ENCODE results near the gene LDLRAP1. TPM values are rescaled to one million over a fixed set of nuclear protein-coding genes. Genes with fewer than 3 reads are reported as not detected.
A peak's percentile ranks its signal among the peaks of the same experiment; 100 is the strongest.

The LDLRAP1 gene
- total RNA-seq, 1 experiment from 2014 or later, result 26.0 TPM

DNA sequence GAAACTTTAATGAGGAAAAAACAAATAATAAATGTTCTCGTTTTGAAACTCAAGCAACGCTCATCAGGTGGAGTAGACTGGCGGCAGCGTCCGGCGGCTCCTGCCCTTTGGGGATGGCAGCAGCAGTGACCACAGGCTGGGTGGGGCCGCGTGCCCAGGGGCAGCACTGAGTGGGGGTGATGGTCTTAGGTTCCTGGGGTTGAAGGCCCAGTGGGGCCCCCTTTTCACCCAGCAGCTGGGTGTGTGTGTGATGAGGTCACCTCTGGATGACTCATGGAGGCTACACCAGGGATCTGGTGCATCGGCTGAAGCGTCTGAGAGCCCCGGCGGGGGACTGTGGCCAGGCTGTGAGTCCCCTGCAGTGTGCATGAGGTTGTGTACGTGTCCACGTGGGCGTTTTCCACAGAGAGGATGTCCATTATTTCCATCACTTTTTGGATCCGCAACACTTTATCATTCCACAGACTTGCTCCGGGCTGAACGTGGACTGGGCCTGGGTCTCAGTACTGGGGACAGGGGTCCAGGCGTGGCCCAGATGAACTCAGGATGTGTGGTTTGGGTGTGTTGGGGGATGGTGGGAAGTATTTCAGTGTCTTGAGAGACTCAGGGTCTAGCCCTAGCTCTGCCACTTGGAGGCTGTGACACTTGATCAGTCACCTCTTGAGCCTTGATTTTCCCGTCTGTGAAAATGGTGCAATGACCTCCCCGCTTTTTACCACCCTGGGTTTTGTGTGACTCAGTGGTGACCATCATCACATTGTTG lies 25.6 kb downstream of the LDLRAP1 start:
- Histone ChIP-seq H4K20me1 (ENCODE audit: insufficient read depth) (no peaks in the 10 kb centered on the region), H3K4me2 (ENCODE audit: low read length) (peak overlapping the region; percentile 94), H3K9me2 (ENCODE audit: insufficient read depth) (no peaks in the 10 kb centered on the region), H3K79me2 (ENCODE audit: insufficient read depth, low read length) (no peaks in the 10 kb centered on the region), H2AFZ (ENCODE audit: low read depth, low read length, poor library complexity, severe bottlenecking) (peak overlapping the region; percentile 49), H3K4me3 (replicated peaks in 1 of 2; ENCODE audit: low read depth in 1 of 2, low read length in 2 of 2) (peak overlapping the region; percentile 28 to 52), H3K9ac (ENCODE audit: low read length) (peak overlapping the region; percentile 69), H3K36me3 (ENCODE audit: control insufficient read depth in 1 of 2, insufficient read depth in 2 of 2, low read length in 2 of 2) (peaks cover 0 to 5% of the 10 kb centered on the region in 2 experiments; a peak in 1 of 4 replicates), H3K27ac (ENCODE audit: low read depth, low read length) (peak overlapping the region; percentile 96), H3K9me3 (ENCODE audit: control insufficient read depth in 1 of 2, insufficient read depth in 1 of 2, low read depth in 1 of 2, low read length in 2 of 2) (no peaks in the 10 kb centered on the region), H3K4me1 (ENCODE audit: control insufficient read depth in 1 of 2, insufficient read depth in 2 of 2, low read length in 2 of 2) (peaks cover 33 to 52% of the 10 kb centered on the region in 2 experiments), H3K27me3 (ENCODE audit: insufficient read depth, low read length) (no peaks in the 10 kb centered on the region)
- ChIA-PET CTCF (no interaction called here), POLR2A (interaction anchor here (0.6 kb wide), 1 partner anchor 30 kb away, joined by 5 read pairs; no protein-coding TSS in a partner anchor), RAD21 (ENCODE audit: low non-redundant PET in 1 of 2, low total read pairs in 2 of 2, uncharacterized antibody in 2 of 2, unreplicated experiment in 2 of 2) (interaction anchor here in 1 of 2 experiments (1.3 kb wide), 1 partner anchor 124 kb away, joined by 3 read pairs; no protein-coding TSS in a partner anchor)
- DNase-seq (ENCODE audit: low read depth, low spot score) (peak; percentile 70), ATAC-seq (peak; percentile 76)
- BruUV-seq (replicated peaks), result TSS peak; percentile 30
- intact Hi-C loops (cut with micrococcal nuclease), result loop anchor here (2.0 kb wide), 2 partner anchors 20 to 40 kb away; no protein-coding TSS in a partner anchor
- TF ChIP-seq SP1 (IDR thresholded peaks at IDR 0.05; ENCODE audit: low read depth) (no peak), POLR2AphosphoS5 (IDR thresholded peaks at IDR 0.05; ENCODE audit: low read depth, low read length) (peak; percentile 11; the same call in 1 of the 2 replicates)

DNA sequence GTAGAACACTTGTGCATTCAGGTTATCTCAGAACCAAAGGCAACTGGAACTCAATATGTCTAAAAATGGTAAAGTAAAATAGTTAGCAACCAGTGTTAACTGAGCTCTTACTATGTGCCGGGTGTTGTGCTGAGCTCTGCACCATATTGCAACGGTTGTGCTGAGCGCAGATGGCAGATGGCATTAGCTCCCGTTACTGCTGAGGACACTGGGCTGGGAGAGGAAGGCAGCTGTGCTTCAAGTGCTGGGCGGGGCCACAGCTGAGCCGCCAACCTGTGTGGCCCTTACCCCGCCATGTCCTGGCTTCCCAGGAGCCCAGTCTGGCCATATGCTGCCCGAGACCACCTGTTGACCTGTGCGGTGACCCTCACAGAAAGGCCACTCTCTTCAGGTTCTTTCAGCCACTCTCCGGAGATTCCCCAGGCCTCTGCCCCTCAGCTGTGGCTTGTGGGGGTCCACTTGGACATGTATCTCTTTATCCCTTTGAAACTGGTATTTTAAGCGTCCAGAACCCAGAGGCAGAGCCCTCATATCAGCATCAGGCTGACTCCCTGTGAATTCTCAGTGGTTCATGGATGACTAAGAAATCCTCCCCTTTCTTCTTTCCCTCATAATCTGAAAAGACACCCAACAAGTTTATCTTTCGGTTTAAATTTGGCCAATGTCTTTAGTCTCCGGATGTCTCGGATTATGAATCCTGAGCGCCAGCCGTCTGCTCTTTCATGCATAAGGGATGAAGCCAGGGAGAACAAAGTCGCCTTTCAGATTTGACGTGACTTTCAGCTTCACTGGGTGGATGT lies 26.4 kb downstream of the LDLRAP1 start:
- intact Hi-C loops (cut with micrococcal nuclease), result loop anchor here (2.0 kb wide), 2 partner anchors 21 to 39 kb away; no protein-coding TSS in a partner anchor
- peak overlapping the region in 1 of 2 experiments; percentile 52; a peak in 1 of 4 replicates for H3K4me3 ChIP-seq (replicated peaks in 1 of 2; ENCODE audit: low read depth in 1 of 2, low read length in 2 of 2)
- no peaks in the 10 kb centered on the region for H3K36me3 ChIP-seq (ENCODE audit: control insufficient read depth in 1 of 2, insufficient read depth in 2 of 2, low read length in 2 of 2)
- no TSS peak for BruUV-seq (replicated peaks)
- TF ChIP-seq YY1 (IDR thresholded peaks at IDR 0.05; ENCODE audit: extremely low read depth, insufficient replicate concordance, low read depth, low read length), result no peak
- TF ChIP-seq, protein P1, sequence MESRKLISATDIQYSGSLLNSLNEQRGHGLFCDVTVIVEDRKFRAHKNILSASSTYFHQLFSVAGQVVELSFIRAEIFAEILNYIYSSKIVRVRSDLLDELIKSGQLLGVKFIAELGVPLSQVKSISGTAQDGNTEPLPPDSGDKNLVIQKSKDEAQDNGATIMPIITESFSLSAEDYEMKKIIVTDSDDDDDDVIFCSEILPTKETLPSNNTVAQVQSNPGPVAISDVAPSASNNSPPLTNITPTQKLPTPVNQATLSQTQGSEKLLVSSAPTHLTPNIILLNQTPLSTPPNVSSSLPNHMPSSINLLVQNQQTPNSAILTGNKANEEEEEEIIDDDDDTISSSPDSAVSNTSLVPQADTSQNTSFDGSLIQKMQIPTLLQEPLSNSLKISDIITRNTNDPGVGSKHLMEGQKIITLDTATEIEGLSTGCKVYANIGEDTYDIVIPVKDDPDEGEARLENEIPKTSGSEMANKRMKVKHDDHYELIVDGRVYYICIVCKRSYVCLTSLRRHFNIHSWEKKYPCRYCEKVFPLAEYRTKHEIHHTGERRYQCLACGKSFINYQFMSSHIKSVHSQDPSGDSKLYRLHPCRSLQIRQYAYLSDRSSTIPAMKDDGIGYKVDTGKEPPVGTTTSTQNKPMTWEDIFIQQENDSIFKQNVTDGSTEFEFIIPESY (IDR thresholded peaks at IDR 0.05; ENCODE audit: extremely low read depth, insufficient replicate concordance, low read length), result no peak
- TF ChIP-seq TCF7L2 (IDR thresholded peaks at IDR 0.05; ENCODE audit: borderline replicate concordance, extremely low read depth, insufficient read depth, insufficient read length), result no peak
- TF ChIP-seq, protein P2, sequence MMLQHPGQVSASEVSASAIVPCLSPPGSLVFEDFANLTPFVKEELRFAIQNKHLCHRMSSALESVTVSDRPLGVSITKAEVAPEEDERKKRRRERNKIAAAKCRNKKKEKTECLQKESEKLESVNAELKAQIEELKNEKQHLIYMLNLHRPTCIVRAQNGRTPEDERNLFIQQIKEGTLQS (IDR thresholded peaks at IDR 0.05), result no peak
- no peak for TF ChIP-seq SP1 (IDR thresholded peaks at IDR 0.05; ENCODE audit: low read depth)
- TF ChIP-seq CBX3 (IDR thresholded peaks at IDR 0.05; ENCODE audit: low read depth), result no peak
- TF ChIP-seq ZNF274 (IDR thresholded peaks at IDR 0.05; ENCODE audit: low read depth, low read length), result no peak
- TF ChIP-seq EZH2 (IDR thresholded peaks at IDR 0.05), result no peak
- RAD21 ChIA-PET (ENCODE audit: low non-redundant PET in 1 of 2, low total read pairs in 2 of 2, uncharacterized antibody in 2 of 2, unreplicated experiment in 2 of 2), result interaction anchor here in 1 of 2 experiments (1.3 kb wide), 1 partner anchor 124 kb away, joined by 3 read pairs; no protein-coding TSS in a partner anchor
- H3K4me2 ChIP-seq (ENCODE audit: low read length), result peak overlapping the region; percentile 94
- no peaks in the 10 kb centered on the region for H4K20me1 ChIP-seq (ENCODE audit: insufficient read depth)
- no peak for ATAC-seq
- H3K9me2 ChIP-seq (ENCODE audit: insufficient read depth), result no peaks in the 10 kb centered on the region
- CTCF ChIA-PET, result no interaction called here
- peak overlapping the region; percentile 96 for H3K27ac ChIP-seq (ENCODE audit: low read depth, low read length)
- no peaks in the 10 kb centered on the region for H3K27me3 ChIP-seq (ENCODE audit: insufficient read depth, low read length)
- POLR2A ChIA-PET, result no interaction called here
- peaks cover 33 to 52% of the 10 kb centered on the region in 2 experiments for H3K4me1 ChIP-seq (ENCODE audit: control insufficient read depth in 1 of 2, insufficient read depth in 2 of 2, low read length in 2 of 2)
- DNase-seq (ENCODE audit: low read depth, low spot score), result no peak
- no peaks in the 10 kb centered on the region for H3K9me3 ChIP-seq (ENCODE audit: control insufficient read depth in 1 of 2, insufficient read depth in 1 of 2, low read depth in 1 of 2, low read length in 2 of 2)
- no peaks in the 10 kb centered on the region for H3K79me2 ChIP-seq (ENCODE audit: insufficient read depth, low read length)
- peak overlapping the region; percentile 69 for H3K9ac ChIP-seq (ENCODE audit: low read length)
- no peak overlapping the region for H2AFZ ChIP-seq (ENCODE audit: low read depth, low read length, poor library complexity, severe bottlenecking)

Measured in HCT116 (cell line).